Measurements from ENCODE around the gene DEPDC7. TPM values are rescaled to one million over a fixed set of nuclear protein-coding genes. Genes with fewer than 3 reads are reported as not detected.

Gene DEPDC7
- total RNA-seq, 1 experiment from 2014 or later, result 1.2 TPM

DNA sequence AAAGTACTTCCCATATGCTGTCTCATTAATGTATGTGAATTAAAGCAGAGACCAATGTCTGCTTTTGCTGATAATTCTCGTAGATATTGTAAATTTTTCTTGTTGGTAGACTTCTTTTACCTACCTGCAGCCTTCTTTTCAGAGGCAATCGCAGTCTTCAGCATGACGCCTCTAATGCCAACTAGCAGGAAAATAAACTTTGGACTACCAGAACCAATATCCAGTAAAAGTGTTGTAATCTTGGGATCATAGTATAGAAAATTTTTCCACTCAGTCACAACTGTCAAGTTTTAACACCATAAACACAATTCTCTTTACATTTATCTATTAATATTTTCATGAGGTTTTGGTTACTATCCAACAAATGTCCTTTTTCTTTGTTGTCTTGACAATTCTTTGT is 2.3 kb downstream of the DEPDC7 start:
- POLR2A ChIA-PET (ENCODE audit: unreplicated experiment), result no interaction called here
- Histone ChIP-seq H3K9me2 (ENCODE audit: insufficient read depth) (no peaks in the 10 kb centered on the region), H3K27me3 (ENCODE audit: insufficient read depth, low read depth) (peaks cover 4% of the 10 kb centered on the region; the same call in 1 of the 2 replicates), H3K27ac (no peak overlapping the region), H3K9me3 (ENCODE audit: insufficient read depth, low read depth) (no peaks in the 10 kb centered on the region), H3K4me2 (no peak overlapping the region), H3K4me1 (replicated peaks; ENCODE audit: insufficient read depth) (0 out of 2 replicates have a peak, but pooled peaks cover 3% of the 10 kb centered on the region), H3K36me3 (ENCODE audit: low read depth) (no peaks in the 10 kb centered on the region), H4K20me1 (ENCODE audit: insufficient read depth) (no peaks in the 10 kb centered on the region), H2AFZ (no peak overlapping the region), H3K4me3 (no peak overlapping the region), H3K79me2 (ENCODE audit: low read depth) (no peaks in the 10 kb centered on the region), H3F3A (ENCODE audit: insufficient read depth, low read depth) (0 out of 2 replicates have a peak, but pooled peaks cover 5% of the 10 kb centered on the region)
- TF ChIP-seq, protein P1, sequence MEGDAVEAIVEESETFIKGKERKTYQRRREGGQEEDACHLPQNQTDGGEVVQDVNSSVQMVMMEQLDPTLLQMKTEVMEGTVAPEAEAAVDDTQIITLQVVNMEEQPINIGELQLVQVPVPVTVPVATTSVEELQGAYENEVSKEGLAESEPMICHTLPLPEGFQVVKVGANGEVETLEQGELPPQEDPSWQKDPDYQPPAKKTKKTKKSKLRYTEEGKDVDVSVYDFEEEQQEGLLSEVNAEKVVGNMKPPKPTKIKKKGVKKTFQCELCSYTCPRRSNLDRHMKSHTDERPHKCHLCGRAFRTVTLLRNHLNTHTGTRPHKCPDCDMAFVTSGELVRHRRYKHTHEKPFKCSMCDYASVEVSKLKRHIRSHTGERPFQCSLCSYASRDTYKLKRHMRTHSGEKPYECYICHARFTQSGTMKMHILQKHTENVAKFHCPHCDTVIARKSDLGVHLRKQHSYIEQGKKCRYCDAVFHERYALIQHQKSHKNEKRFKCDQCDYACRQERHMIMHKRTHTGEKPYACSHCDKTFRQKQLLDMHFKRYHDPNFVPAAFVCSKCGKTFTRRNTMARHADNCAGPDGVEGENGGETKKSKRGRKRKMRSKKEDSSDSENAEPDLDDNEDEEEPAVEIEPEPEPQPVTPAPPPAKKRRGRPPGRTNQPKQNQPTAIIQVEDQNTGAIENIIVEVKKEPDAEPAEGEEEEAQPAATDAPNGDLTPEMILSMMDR (conservative IDR thresholded peaks at IDR 0.05), result no peak
- BruUV-seq (replicated peaks), result no TSS peak
- CTCF ChIA-PET, result no interaction called here
- no peak for DNase-seq
- intact Hi-C loops (cut with micrococcal nuclease; ENCODE audit: unreplicated experiment), result no loop called here

DNA sequence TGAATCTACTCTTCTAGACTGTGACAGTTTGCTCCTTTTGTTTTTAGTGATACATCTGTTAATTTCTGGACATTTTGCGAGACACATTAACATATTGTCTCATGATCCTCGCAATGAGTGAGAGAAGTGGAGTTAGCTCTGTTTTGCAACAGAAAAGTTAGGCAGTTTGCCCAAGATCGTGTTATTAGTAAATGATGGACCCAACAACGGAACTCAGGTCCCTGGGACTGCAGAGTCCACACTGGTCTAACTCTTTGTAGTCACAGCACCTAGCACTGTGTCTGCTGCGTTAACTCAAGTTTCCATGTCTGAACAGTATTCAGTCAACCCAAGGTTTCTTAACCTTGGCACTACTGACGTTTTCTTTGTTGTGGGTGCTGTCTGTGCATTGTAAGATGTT is 3.2 kb downstream of the DEPDC7 start:
- ChIA-PET CTCF (no interaction called here), POLR2A (ENCODE audit: unreplicated experiment) (no interaction called here)
- no peak overlapping the region for H3K4me3 ChIP-seq
- 0 out of 2 replicates have a peak, but pooled peaks cover 5% of the 10 kb centered on the region for H3F3A ChIP-seq (ENCODE audit: insufficient read depth, low read depth)
- H3K4me1 ChIP-seq (replicated peaks; ENCODE audit: insufficient read depth), result 0 out of 2 replicates have a peak, but pooled peaks cover 3% of the 10 kb centered on the region
- intact Hi-C loops (cut with micrococcal nuclease; ENCODE audit: unreplicated experiment), result no loop called here
- TF ChIP-seq, protein P1 (conservative IDR thresholded peaks at IDR 0.05), result no peak
- no peak for TF ChIP-seq EZH2 (IDR thresholded peaks at IDR 0.05; ENCODE audit: low read depth)
- H2AFZ ChIP-seq, result no peak overlapping the region
- no peaks in the 10 kb centered on the region for H3K79me2 ChIP-seq (ENCODE audit: low read depth)
- H3K27ac ChIP-seq, result no peak overlapping the region
- H3K27me3 ChIP-seq (ENCODE audit: insufficient read depth, low read depth), result peaks cover 4% of the 10 kb centered on the region; the same call in 1 of the 2 replicates
- no peak for DNase-seq
- H3K36me3 ChIP-seq (ENCODE audit: low read depth), result no peaks in the 10 kb centered on the region
- H3K4me2 ChIP-seq, result no peak overlapping the region
- H3K9me2 ChIP-seq (ENCODE audit: insufficient read depth), result no peaks in the 10 kb centered on the region
- no peaks in the 10 kb centered on the region for H3K9me3 ChIP-seq (ENCODE audit: insufficient read depth, low read depth)
- no peaks in the 10 kb centered on the region for H4K20me1 ChIP-seq (ENCODE audit: insufficient read depth)
- no TSS peak for BruUV-seq (replicated peaks)

DNA sequence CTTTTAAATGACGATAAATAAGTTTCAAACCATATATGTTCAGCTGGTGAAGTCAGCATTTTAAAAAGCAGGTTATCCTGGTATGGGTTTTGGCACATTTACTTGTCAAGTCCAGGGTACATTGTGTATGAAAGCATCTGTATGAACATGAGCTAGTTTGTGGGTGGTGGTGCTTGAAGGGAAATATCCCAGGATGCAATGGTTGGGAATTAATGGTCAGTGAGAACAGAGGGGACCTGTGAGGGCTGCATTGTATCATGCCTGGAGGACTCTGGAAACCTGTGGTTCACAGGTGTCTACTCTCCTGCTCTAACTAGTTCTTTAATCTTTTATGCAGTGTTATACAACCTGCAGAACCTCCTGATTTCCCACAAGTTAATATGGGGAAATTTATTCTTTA is 5.8 kb downstream of the DEPDC7 start:
- Histone ChIP-seq H3K9me2 (ENCODE audit: insufficient read depth) (no peaks in the 10 kb centered on the region), H3K9me3 (ENCODE audit: insufficient read depth, low read depth) (no peaks in the 10 kb centered on the region), H2AFZ (no peak overlapping the region), H3K27ac (no peak overlapping the region), H3K36me3 (ENCODE audit: low read depth) (no peaks in the 10 kb centered on the region), H3K4me3 (no peak overlapping the region), H3F3A (ENCODE audit: insufficient read depth, low read depth) (0 out of 2 replicates have a peak, but pooled peaks cover 2% of the 10 kb centered on the region), H3K4me1 (replicated peaks; ENCODE audit: insufficient read depth) (0 out of 2 replicates have a peak, but pooled peaks cover under 1% of the 10 kb centered on the region), H3K79me2 (ENCODE audit: low read depth) (no peaks in the 10 kb centered on the region), H4K20me1 (ENCODE audit: insufficient read depth) (no peaks in the 10 kb centered on the region), H3K4me2 (no peak overlapping the region), H3K27me3 (ENCODE audit: insufficient read depth, low read depth) (peaks cover under 1% of the 10 kb centered on the region; the same call in 1 of the 2 replicates)
- TF ChIP-seq, protein P1 (conservative IDR thresholded peaks at IDR 0.05), result no peak
- TF ChIP-seq EZH2 (IDR thresholded peaks at IDR 0.05; ENCODE audit: low read depth), result no peak
- no peak for DNase-seq
- intact Hi-C loops (cut with micrococcal nuclease; ENCODE audit: unreplicated experiment), result no loop called here
- BruUV-seq (replicated peaks), result no TSS peak
- ChIA-PET CTCF (interaction anchor here (0.6 kb wide), 1 partner anchor 12 kb away, joined by 3 read pairs; no protein-coding TSS in a partner anchor), POLR2A (ENCODE audit: unreplicated experiment) (no interaction called here)

Measured in PC-9 (cell line).